Sigmoid colon (tissue), 7 donors: ENCODE measurements around the gene ANTXR1. TPM values are rescaled to one million over a fixed set of nuclear protein-coding genes. Genes with fewer than 3 reads are reported as not detected.
A peak's percentile ranks its signal among the peaks of the same experiment; 100 is the strongest.

Experiments
- DNase-seq: peaks from one replicate; pipeline ENCODE4 v3.0.0-alpha.2; 2019
- H3K27ac ChIP-seq, 4 donors: fragments of 200-600 bp; sonication (generic); one replicate each; pipeline ENCODE4 v1.5.1; 2016 to 2019; ENCODE audit warnings: mild to moderate bottlenecking in 1 of 4
- H3K27me3 ChIP-seq, 3 donors: fragments of 200-600 bp; sonication (generic); one replicate each; pipeline ENCODE4 v1.5.1; 2019; ENCODE audit warnings: mild to moderate bottlenecking in 1 of 3
- H3K36me3 ChIP-seq, 4 donors: fragments of 200-600 bp; sonication (generic); one replicate each; pipeline ENCODE4 v1.5.1; 2016 to 2019
- H3K4me1 ChIP-seq, 4 donors: fragments of 200-600 bp; sonication (generic); one replicate each; pipeline ENCODE4 v1.5.1; 2017 to 2019
- H3K4me3 ChIP-seq, 4 donors: fragments of 200-600 bp; sonication (generic); one replicate each; pipeline ENCODE4 v1.5.1; 2017 to 2019; ENCODE audit warnings: mild to moderate bottlenecking in 2 of 4, moderate library complexity in 1 of 4
- H3K9me3 ChIP-seq, 4 donors: fragments of 200-600 bp in 3 of 4; sonication (generic) in 3 of 4; one replicate each; pipeline versions ENCODE4 v1.5.1 to v1.6.1; 2013 to 2019
- EP300 ChIP-seq, 4 donors: sonication (generic); formaldehyde crosslinking; IDR thresholded peaks; one replicate each; pipeline ENCODE4 v1.6.1; 2017; ENCODE audit warnings: antibody characterized with exemption in 4 of 4
- POLR2A ChIP-seq, 2 donors: fragments of 450-650 bp; IDR thresholded peaks; one replicate each; pipeline ENCODE4 v1.6.1; 2016; ENCODE audit warnings: antibody characterized with exemption in 2 of 2, mild to moderate bottlenecking in 2 of 2, moderate library complexity in 2 of 2
- POLR2AphosphoS5 ChIP-seq, 4 donors: sonication (generic); formaldehyde crosslinking; IDR thresholded peaks; one replicate each; pipeline ENCODE4 v1.6.1; 2017; ENCODE audit warnings: antibody characterized with exemption in 4 of 4
- WGBS, 2 donors: extraction: QIAGEN DNeasy Blood & Tissue Kit; methylation state at CpG; one replicate each; pipeline ENCODE4 v1.1.7; 2013; 5-methylcytosine and 5-hydroxymethylcytosine counted together
- intact Hi-C: fragments of 100-400 bp; cut with DNase I; formaldehyde crosslinking; loops from one replicate; pipeline ENCODE4 v1.15.1; 2023
- polyA plus RNA-seq, 3 donors: library from polyadenylated mRNA; stranded (reverse); fragments of 200-250 nt; gene quantifications; one replicate each; pipeline ENCODE4 v1.2.3, GENCODE V29; 2013
- total RNA-seq, 4 donors: library from RNA; depleted of rRNA; stranded (reverse); fragments of >200 nt; gene quantifications; one replicate each; pipeline ENCODE4 v1.1.0, GENCODE V29; 2016
- TF ChIP-seq, protein P1 (sequence below), 4 experiments: fragments of 450-650 bp in 3 of 4; fragments of 200-600 bp in 1 of 4; IDR thresholded peaks; one replicate each; pipeline ENCODE4 v1.5.1; 2016 to 2019; ENCODE audit warnings: antibody characterized with exemption in 4 of 4, mild to moderate bottlenecking in 3 of 4, moderate library complexity in 2 of 4
- donor health status: healthy with polysubstance abuse.
- donor health status: Bipolar disorder and iron deficiency.
- donor health status: healthy.

Gene ANTXR1
- total and polyA plus RNA-seq, 7 donors, result 3.0 to 79.8 (median 44.6) TPM

- Histone ChIP-seq H3K9me3 (no peaks in the 10 kb centered on the region), H3K36me3 (peaks cover 0 to 12% (median 0%) of the 10 kb centered on the region in 4 donors), H3K4me3 (no peak overlapping the region), H3K27ac (peak overlapping the region in 3 of 4 donors; percentile 49 to 67 (median 62)), H3K27me3 (no peaks in the 10 kb centered on the region), H3K4me1 (peaks cover 0 to 39% (median 27%) of the 10 kb centered on the region in 4 donors)
- TF ChIP-seq POLR2AphosphoS5 (IDR thresholded peaks at IDR 0.05) (no peak), EP300 (IDR thresholded peaks at IDR 0.05) (no peak), POLR2A (IDR thresholded peaks at IDR 0.05) (no peak)
- intact Hi-C loops, result no loop called here
- no peak for DNase-seq
- WGBS, 2 donors, result 36 to 69% methylated on average over 7 of the region's 7 CpGs
Measured at GRCh38 chr2:69242651-69243051, 229.7 kb downstream of the ANTXR1 start.

DNA sequence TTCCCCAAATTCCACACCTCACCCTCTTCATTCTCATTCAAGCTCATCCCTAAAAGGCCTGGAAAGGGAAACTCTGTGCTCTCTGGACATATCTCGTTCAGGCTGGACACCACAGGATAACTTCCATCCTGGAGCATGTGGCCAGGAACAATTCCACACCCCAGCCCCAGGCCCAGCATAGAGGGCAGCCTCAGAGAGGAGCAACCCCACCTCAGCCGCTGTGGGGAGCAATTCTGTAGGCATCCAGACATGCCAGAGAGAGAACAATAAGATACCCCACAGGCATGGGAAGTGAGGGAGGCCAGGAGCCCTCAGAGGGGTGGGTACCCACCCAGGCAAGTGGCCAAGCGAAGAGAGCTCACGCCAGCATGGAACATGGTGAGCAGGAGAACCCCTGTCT is 230.7 kb downstream of the ANTXR1 start:
- Histone ChIP-seq H3K9me3 (no peaks in the 10 kb centered on the region), H3K4me3 (no peak overlapping the region), H3K27me3 (no peaks in the 10 kb centered on the region), H3K27ac (peak overlapping the region in 2 of 4 donors; percentile 62 to 67), H3K4me1 (peaks cover 0 to 39% (median 24%) of the 10 kb centered on the region in 4 donors), H3K36me3 (peaks cover 0 to 14% (median 0%) of the 10 kb centered on the region in 4 donors)
- intact Hi-C loops, result no loop called here
- no peak for TF ChIP-seq POLR2AphosphoS5 (IDR thresholded peaks at IDR 0.05)
- no peak for TF ChIP-seq POLR2A (IDR thresholded peaks at IDR 0.05)
- TF ChIP-seq, protein P1, sequence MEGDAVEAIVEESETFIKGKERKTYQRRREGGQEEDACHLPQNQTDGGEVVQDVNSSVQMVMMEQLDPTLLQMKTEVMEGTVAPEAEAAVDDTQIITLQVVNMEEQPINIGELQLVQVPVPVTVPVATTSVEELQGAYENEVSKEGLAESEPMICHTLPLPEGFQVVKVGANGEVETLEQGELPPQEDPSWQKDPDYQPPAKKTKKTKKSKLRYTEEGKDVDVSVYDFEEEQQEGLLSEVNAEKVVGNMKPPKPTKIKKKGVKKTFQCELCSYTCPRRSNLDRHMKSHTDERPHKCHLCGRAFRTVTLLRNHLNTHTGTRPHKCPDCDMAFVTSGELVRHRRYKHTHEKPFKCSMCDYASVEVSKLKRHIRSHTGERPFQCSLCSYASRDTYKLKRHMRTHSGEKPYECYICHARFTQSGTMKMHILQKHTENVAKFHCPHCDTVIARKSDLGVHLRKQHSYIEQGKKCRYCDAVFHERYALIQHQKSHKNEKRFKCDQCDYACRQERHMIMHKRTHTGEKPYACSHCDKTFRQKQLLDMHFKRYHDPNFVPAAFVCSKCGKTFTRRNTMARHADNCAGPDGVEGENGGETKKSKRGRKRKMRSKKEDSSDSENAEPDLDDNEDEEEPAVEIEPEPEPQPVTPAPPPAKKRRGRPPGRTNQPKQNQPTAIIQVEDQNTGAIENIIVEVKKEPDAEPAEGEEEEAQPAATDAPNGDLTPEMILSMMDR (IDR thresholded peaks at IDR 0.05), result no peak
- TF ChIP-seq EP300 (IDR thresholded peaks at IDR 0.05), result no peak
- DNase-seq, result no peak
- 89 to 92% methylated on average over 4 of the region's 4 CpGs for WGBS, 2 donors

- no peak overlapping the region for H3K27ac ChIP-seq
- no peak overlapping the region for H3K4me3 ChIP-seq
- no peak for DNase-seq
Measured at GRCh38 chr2:69244882-69245281, 231.9 kb downstream of the ANTXR1 start.

DNA sequence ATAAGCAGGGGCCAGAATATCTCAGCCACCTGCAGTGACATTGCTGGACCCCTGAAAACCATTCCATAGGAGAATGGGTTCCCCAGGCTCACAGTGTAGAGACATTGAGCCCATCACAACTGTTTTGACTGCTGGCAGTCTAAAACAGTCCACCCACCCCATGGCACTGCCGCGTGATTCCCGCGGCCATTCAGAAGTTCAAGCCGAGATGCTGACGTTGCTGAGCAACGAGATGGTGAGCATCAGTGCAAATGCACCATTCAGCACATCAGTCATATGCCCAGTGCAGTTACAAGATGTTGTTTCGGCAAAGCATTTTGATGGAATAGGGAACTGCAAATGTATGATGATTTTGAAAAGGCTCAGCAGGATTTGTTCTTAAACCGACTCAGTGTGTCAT is 234.6 kb downstream of the ANTXR1 start:
- WGBS, 2 donors, result 95 to 96% methylated on average over 9 of the region's 9 CpGs
- DNase-seq, result no peak
- Histone ChIP-seq H3K4me1 (peaks cover 0 to 34% (median 19%) of the 10 kb centered on the region in 4 donors), H3K27ac (no peak overlapping the region), H3K27me3 (no peaks in the 10 kb centered on the region), H3K36me3 (peaks cover 0 to 14% (median 0%) of the 10 kb centered on the region in 4 donors), H3K9me3 (no peaks in the 10 kb centered on the region), H3K4me3 (no peak overlapping the region)
- intact Hi-C loops, result no loop called here
- TF ChIP-seq, protein P1 (IDR thresholded peaks at IDR 0.05), result no peak
- TF ChIP-seq EP300 (IDR thresholded peaks at IDR 0.05) (no peak), POLR2AphosphoS5 (IDR thresholded peaks at IDR 0.05) (no peak), POLR2A (IDR thresholded peaks at IDR 0.05) (no peak)

More at GRCh38 chr2:69244882-69245281, 231.9 kb downstream of the ANTXR1 start:
- Histone ChIP-seq H3K4me1 (peaks cover 0 to 39% (median 22%) of the 10 kb centered on the region in 4 donors), H3K9me3 (no peaks in the 10 kb centered on the region), H3K36me3 (peaks cover 0 to 14% (median 0%) of the 10 kb centered on the region in 4 donors), H3K27me3 (no peaks in the 10 kb centered on the region)
- 83 to 88% methylated on average over 6 of the region's 6 CpGs for WGBS, 2 donors
- intact Hi-C loops, result no loop called here
- TF ChIP-seq POLR2A (IDR thresholded peaks at IDR 0.05) (no peak), POLR2AphosphoS5 (IDR thresholded peaks at IDR 0.05) (no peak), EP300 (IDR thresholded peaks at IDR 0.05) (no peak)
- TF ChIP-seq, protein P1 (IDR thresholded peaks at IDR 0.05), result no peak

DNA sequence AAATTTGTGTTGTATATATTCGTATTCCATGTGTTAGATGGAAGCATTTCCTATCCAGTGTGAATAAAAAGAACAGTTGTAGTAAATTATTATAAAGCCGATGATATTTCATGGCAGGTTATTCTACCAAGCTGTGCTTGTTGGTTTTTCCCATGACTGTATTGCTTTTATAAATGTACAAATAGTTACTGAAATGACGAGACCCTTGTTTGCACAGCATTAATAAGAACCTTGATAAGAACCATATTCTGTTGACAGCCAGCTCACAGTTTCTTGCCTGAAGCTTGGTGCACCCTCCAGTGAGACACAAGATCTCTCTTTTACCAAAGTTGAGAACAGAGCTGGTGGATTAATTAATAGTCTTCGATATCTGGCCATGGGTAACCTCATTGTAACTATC is 235.3 kb downstream of the ANTXR1 start:
- Histone ChIP-seq H3K27ac (no peak overlapping the region), H3K4me1 (peaks cover 0 to 33% (median 18%) of the 10 kb centered on the region in 4 donors), H3K36me3 (peaks cover 0 to 14% (median 0%) of the 10 kb centered on the region in 4 donors), H3K4me3 (no peak overlapping the region), H3K27me3 (no peaks in the 10 kb centered on the region), H3K9me3 (no peaks in the 10 kb centered on the region)
- TF ChIP-seq, protein P1 (IDR thresholded peaks at IDR 0.05), result no peak
- no peak for TF ChIP-seq POLR2A (IDR thresholded peaks at IDR 0.05)
- no peak for TF ChIP-seq EP300 (IDR thresholded peaks at IDR 0.05)
- no peak for TF ChIP-seq POLR2AphosphoS5 (IDR thresholded peaks at IDR 0.05)
- intact Hi-C loops, result no loop called here
- DNase-seq, result no peak
- 71 to 85% methylated on average over 4 of the region's 4 CpGs for WGBS, 2 donors
